SK-N-SH treated with all-trans-retinoic acid at 6 μM for 48 hours (cell line): Measurements from ENCODE around the gene DNAH1.

ENCODE experiments used
- ATAC-seq: fragments of 200-7000 bp; cut with Tn5 transposase; 3 replicates; pipeline ENCODE4 v1.9.1; 2020; ENCODE audit warnings: mild to moderate bottlenecking, moderate library complexity
- ARNTL ChIP-seq: fragments of 450-650 bp; formaldehyde crosslinking; IDR thresholded peaks from 2 replicates; pipeline ENCODE4 v1.5.0; 2020; ENCODE audit warnings: low read depth, mild to moderate bottlenecking, moderate library complexity, borderline replicate concordance
- BACH2 ChIP-seq: fragments of 250-450 bp; sonication (Bioruptor Pico); IDR thresholded peaks from 2 replicates; pipeline ENCODE4 v1.9.0; 2021; ENCODE audit warnings: mild to moderate bottlenecking, borderline replicate concordance
- CSDC2 ChIP-seq: fragments of 250-450 bp; sonication (Bioruptor Pico); IDR thresholded peaks from 2 replicates; pipeline ENCODE4 v1.5.0; 2020; ENCODE audit warnings: mild to moderate bottlenecking, moderate library complexity
- ESRRG ChIP-seq: fragments of 250-450 bp; sonication (Bioruptor Pico); IDR thresholded peaks from 2 replicates; pipeline ENCODE4 v1.6.1; 2021; ENCODE audit warnings: mild to moderate bottlenecking
- GLIS3 ChIP-seq: fragments of 250-450 bp; sonication (Bioruptor Pico); IDR thresholded peaks from 2 replicates; pipeline ENCODE4 v1.5.0; 2020; ENCODE audit warnings: mild to moderate bottlenecking, moderate library complexity
- ISL1 ChIP-seq: fragments of 250-450 bp; sonication (Bioruptor Pico); IDR thresholded peaks from 2 replicates; pipeline ENCODE4 v2.1.2; 2022; ENCODE audit warnings: mild to moderate bottlenecking, moderate library complexity
- OSR1 ChIP-seq: fragments of 250-450 bp; sonication (Bioruptor Pico); IDR thresholded peaks from 2 replicates; pipeline ENCODE4 v1.8.0; 2022; ENCODE audit warnings: moderate library complexity, mild to moderate bottlenecking, inconsistent platforms
- PPARA ChIP-seq: fragments of 250-450 bp; sonication (Bioruptor Pico); IDR thresholded peaks from 2 replicates; pipeline ENCODE4 v1.5.0; 2020; ENCODE audit warnings: mild to moderate bottlenecking, borderline replicate concordance
- RARB ChIP-seq: fragments of 250-450 bp; sonication (Bioruptor Pico); IDR thresholded peaks from 2 replicates; pipeline ENCODE4 v1.8.0; 2021; ENCODE audit warnings: mild to moderate bottlenecking, moderate library complexity
- SNAI2 ChIP-seq: fragments of 250-450 bp; sonication (Bioruptor Pico); IDR thresholded peaks from 2 replicates; pipeline ENCODE4 v1.5.0; 2020; ENCODE audit warnings: mild to moderate bottlenecking, moderate library complexity
- TCF4 ChIP-seq: fragments of 250-450 bp; sonication (Bioruptor Pico); IDR thresholded peaks from 2 replicates; pipeline ENCODE4 v1.8.0; 2021; ENCODE audit warnings: mild to moderate bottlenecking, moderate library complexity, borderline replicate concordance
- TOX ChIP-seq: fragments of 250-450 bp; sonication (Bioruptor Pico); IDR thresholded peaks from 2 replicates; pipeline ENCODE4 v1.8.0; 2021; ENCODE audit warnings: mild to moderate bottlenecking, moderate library complexity, borderline replicate concordance
- ZFP3 ChIP-seq: fragments of 250-450 bp; sonication (Bioruptor Pico); IDR thresholded peaks from 2 replicates; pipeline ENCODE4 v1.5.0; 2020; ENCODE audit warnings: mild to moderate bottlenecking, moderate library complexity
- ZFP30 ChIP-seq: fragments of 450-650 bp; formaldehyde crosslinking; IDR thresholded peaks from 2 replicates; pipeline ENCODE4 v1.5.0; 2022; ENCODE audit warnings: mild to moderate bottlenecking, moderate library complexity
- ZNF565 ChIP-seq: fragments of 450-650 bp; formaldehyde crosslinking; conservative IDR thresholded peaks from 2 replicates; pipeline ENCODE4 v1.5.0; 2020; ENCODE audit warnings: low read depth, mild to moderate bottlenecking, moderate library complexity
- ZNF70 ChIP-seq: fragments of 450-650 bp; formaldehyde crosslinking; IDR thresholded peaks from 2 replicates; pipeline ENCODE4 v1.5.0; 2020; ENCODE audit warnings: mild to moderate bottlenecking, moderate library complexity
- ZNF8 ChIP-seq: fragments of 450-650 bp; formaldehyde crosslinking; IDR thresholded peaks from 2 replicates; pipeline ENCODE4 v1.5.0; 2020; ENCODE audit warnings: mild to moderate bottlenecking, moderate library complexity
- TF ChIP-seq, protein P1 (sequence below): fragments of 250-450 bp; sonication (Bioruptor Pico); IDR thresholded peaks from 2 replicates; pipeline ENCODE4 v1.5.0; 2020; ENCODE audit warnings: mild to moderate bottlenecking, moderate library complexity
- TF ChIP-seq, protein P2 (sequence below): fragments of 250-450 bp; sonication (Bioruptor Pico); IDR thresholded peaks from 2 replicates; pipeline ENCODE4 v1.8.0; 2021; ENCODE audit warnings: low read depth, mild to moderate bottlenecking, moderate library complexity, borderline replicate concordance
- TF ChIP-seq, protein P3 (sequence below): fragments of 250-450 bp; sonication (Bioruptor Pico); IDR thresholded peaks from 2 replicates; pipeline ENCODE4 v1.5.1; 2021; ENCODE audit warnings: mild to moderate bottlenecking, moderate library complexity
- TF ChIP-seq, protein P4 (sequence below): fragments of 250-450 bp; sonication (Bioruptor Pico); IDR thresholded peaks from 2 replicates; pipeline ENCODE4 v1.8.0; 2020; ENCODE audit warnings: mild to moderate bottlenecking, moderate library complexity, borderline replicate concordance
- TF ChIP-seq, protein P5 (sequence below): fragments of 250-450 bp; sonication (Bioruptor Pico); IDR thresholded peaks from 2 replicates; pipeline ENCODE4 v1.5.1; 2020; ENCODE audit warnings: low read depth, mild to moderate bottlenecking, moderate library complexity

Gene DNAH1

DNA sequence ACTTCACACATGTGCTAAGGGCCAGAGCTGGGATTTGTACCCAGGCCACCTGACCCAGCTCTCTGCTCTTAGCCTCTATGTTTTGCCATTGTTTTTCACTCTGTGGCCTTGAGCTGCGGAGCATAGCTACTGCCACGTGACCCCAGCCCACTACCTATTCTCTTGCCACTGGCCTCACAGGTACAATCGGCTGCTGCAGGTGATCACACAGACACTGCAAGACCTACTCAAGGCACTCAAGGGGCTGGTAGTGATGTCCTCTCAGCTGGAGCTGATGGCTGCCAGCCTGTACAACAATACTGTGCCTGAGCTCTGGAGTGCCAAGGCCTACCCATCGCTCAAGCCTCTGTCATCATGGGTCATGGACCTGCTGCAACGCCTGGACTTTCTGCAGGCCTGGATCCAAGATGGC lies 82.6 kb downstream of the DNAH1 start:
- TF ChIP-seq GLIS3, result no peak
- TF ChIP-seq BACH2 (CRISPR knock-in tag), result no peak
- TF ChIP-seq, protein P1, sequence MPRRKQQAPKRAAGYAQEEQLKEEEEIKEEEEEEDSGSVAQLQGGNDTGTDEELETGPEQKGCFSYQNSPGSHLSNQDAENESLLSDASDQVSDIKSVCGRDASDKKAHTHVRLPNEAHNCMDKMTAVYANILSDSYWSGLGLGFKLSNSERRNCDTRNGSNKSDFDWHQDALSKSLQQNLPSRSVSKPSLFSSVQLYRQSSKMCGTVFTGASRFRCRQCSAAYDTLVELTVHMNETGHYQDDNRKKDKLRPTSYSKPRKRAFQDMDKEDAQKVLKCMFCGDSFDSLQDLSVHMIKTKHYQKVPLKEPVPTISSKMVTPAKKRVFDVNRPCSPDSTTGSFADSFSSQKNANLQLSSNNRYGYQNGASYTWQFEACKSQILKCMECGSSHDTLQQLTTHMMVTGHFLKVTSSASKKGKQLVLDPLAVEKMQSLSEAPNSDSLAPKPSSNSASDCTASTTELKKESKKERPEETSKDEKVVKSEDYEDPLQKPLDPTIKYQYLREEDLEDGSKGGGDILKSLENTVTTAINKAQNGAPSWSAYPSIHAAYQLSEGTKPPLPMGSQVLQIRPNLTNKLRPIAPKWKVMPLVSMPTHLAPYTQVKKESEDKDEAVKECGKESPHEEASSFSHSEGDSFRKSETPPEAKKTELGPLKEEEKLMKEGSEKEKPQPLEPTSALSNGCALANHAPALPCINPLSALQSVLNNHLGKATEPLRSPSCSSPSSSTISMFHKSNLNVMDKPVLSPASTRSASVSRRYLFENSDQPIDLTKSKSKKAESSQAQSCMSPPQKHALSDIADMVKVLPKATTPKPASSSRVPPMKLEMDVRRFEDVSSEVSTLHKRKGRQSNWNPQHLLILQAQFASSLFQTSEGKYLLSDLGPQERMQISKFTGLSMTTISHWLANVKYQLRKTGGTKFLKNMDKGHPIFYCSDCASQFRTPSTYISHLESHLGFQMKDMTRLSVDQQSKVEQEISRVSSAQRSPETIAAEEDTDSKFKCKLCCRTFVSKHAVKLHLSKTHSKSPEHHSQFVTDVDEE (CRISPR knock-in tag), result no peak
- no peak for TF ChIP-seq ZFP30 (CRISPR knock-in tag)
- peak; percentile 7 for ATAC-seq

DNA sequence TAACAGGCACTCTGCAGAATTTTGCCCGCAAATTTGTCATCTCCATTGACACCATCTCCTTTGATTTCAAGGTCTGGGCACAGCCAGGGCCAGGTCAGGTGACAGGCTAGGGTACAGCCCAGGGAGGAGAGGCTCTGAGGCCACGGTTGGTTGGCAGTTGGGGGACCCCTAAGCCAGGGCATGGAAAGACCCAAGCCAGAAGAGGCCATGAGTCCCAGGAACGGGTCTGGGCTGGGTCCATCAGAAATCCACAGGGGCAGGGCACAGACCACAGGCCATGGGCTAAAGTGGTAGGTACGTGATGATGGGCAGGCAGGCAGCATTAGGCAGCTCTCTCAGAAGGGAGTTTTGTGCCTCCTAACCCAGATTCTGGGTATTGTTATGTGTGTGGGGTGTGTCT lies 83.0 kb downstream of the DNAH1 start:
- TF ChIP-seq ZFP3 (CRISPR knock-in tag) (no peak), ISL1 (no peak), ZNF565 (CRISPR knock-in tag) (no peak), ZFP30 (CRISPR knock-in tag) (no peak)
- ATAC-seq, result no peak

DNA sequence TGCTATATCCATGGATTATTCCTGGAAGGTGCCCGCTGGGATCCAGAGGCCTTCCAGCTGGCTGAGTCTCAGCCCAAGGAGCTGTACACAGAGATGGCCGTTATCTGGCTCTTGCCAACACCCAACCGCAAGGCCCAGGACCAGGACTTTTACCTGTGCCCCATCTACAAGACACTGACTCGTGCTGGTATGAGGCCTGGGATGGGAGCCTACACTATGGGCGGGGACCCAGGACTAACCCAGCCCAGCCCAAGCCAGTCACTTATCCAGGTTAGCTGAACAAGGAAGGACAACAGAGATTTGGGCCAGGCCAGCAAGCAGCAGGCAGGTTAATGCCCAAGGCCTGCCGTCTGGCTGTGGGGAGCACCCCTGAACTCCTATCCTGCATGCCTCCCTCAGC lies 83.5 kb downstream of the DNAH1 start:
- peak; percentile 4; the same call in 2 of the 3 replicates for ATAC-seq
- no peak for TF ChIP-seq OSR1
- TF ChIP-seq, protein P2, sequence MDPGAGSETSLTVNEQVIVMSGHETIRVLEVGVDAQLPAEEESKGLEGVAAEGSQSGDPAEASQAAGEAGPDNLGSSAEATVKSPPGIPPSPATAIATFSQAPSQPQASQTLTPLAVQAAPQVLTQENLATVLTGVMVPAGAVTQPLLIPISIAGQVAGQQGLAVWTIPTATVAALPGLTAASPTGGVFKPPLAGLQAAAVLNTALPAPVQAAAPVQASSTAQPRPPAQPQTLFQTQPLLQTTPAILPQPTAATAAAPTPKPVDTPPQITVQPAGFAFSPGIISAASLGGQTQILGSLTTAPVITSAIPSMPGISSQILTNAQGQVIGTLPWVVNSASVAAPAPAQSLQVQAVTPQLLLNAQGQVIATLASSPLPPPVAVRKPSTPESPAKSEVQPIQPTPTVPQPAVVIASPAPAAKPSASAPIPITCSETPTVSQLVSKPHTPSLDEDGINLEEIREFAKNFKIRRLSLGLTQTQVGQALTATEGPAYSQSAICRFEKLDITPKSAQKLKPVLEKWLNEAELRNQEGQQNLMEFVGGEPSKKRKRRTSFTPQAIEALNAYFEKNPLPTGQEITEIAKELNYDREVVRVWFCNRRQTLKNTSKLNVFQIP (CRISPR knock-in tag), result no peak
- TF ChIP-seq, protein P3, sequence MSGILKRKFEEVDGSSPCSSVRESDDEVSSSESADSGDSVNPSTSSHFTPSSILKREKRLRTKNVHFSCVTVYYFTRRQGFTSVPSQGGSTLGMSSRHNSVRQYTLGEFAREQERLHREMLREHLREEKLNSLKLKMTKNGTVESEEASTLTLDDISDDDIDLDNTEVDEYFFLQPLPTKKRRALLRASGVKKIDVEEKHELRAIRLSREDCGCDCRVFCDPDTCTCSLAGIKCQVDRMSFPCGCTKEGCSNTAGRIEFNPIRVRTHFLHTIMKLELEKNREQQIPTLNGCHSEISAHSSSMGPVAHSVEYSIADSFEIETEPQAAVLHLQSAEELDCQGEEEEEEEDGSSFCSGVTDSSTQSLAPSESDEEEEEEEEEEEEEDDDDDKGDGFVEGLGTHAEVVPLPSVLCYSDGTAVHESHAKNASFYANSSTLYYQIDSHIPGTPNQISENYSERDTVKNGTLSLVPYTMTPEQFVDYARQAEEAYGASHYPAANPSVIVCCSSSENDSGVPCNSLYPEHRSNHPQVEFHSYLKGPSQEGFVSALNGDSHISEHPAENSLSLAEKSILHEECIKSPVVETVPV (CRISPR knock-in tag), result no peak
- TF ChIP-seq, protein P4, sequence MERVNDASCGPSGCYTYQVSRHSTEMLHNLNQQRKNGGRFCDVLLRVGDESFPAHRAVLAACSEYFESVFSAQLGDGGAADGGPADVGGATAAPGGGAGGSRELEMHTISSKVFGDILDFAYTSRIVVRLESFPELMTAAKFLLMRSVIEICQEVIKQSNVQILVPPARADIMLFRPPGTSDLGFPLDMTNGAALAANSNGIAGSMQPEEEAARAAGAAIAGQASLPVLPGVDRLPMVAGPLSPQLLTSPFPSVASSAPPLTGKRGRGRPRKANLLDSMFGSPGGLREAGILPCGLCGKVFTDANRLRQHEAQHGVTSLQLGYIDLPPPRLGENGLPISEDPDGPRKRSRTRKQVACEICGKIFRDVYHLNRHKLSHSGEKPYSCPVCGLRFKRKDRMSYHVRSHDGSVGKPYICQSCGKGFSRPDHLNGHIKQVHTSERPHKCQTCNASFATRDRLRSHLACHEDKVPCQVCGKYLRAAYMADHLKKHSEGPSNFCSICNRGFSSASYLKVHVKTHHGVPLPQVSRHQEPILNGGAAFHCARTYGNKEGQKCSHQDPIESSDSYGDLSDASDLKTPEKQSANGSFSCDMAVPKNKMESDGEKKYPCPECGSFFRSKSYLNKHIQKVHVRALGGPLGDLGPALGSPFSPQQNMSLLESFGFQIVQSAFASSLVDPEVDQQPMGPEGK (CRISPR knock-in tag), result no peak
- TF ChIP-seq ZFP3 (CRISPR knock-in tag), result no peak
- no peak for TF ChIP-seq CSDC2 (CRISPR knock-in tag)
- no peak for TF ChIP-seq ZFP30 (CRISPR knock-in tag)
- TF ChIP-seq ESRRG (CRISPR knock-in tag), result no peak
- no peak for TF ChIP-seq SNAI2 (CRISPR knock-in tag)
- no peak for TF ChIP-seq TOX (CRISPR knock-in tag)
- no peak for TF ChIP-seq ZNF565 (CRISPR knock-in tag)
- TF ChIP-seq PPARA, result no peak
- no peak for TF ChIP-seq BACH2 (CRISPR knock-in tag)
- no peak for TF ChIP-seq RARB (CRISPR knock-in tag)
- TF ChIP-seq TCF4 (CRISPR knock-in tag), result no peak
- no peak for TF ChIP-seq GLIS3
- TF ChIP-seq ZNF70 (CRISPR knock-in tag), result no peak
- TF ChIP-seq ARNTL (CRISPR knock-in tag), result no peak
- TF ChIP-seq, protein P5, sequence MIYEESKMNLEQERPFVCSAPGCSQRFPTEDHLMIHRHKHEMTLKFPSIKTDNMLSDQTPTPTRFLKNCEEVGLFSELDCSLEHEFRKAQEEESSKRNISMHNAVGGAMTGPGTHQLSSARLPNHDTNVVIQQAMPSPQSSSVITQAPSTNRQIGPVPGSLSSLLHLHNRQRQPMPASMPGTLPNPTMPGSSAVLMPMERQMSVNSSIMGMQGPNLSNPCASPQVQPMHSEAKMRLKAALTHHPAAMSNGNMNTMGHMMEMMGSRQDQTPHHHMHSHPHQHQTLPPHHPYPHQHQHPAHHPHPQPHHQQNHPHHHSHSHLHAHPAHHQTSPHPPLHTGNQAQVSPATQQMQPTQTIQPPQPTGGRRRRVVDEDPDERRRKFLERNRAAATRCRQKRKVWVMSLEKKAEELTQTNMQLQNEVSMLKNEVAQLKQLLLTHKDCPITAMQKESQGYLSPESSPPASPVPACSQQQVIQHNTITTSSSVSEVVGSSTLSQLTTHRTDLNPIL (CRISPR knock-in tag), result no peak
- TF ChIP-seq ZNF8, result no peak
